GM18907 (cell line): Measurements from ENCODE around the gene CA4.
"Not testable (repeated sequence)": the region's sequence is repeated elsewhere in the genome, so short reads cannot be mapped to it uniquely, and the experiment has no call there.

Experiments used
- ATAC-seq: cut with Tn5 transposase; IDR thresholded peaks from one replicate; pipeline ENCODE4 v1.9.1; 2021; ENCODE audit warnings: mild to moderate bottlenecking, moderate library complexity; ENCODE audit not compliant: unreplicated experiment

Gene CA4

GRCh38 chr17:60149691-60150582 is at the start of gene CA4:
TSS of gene CA4 (plus strand) at chr17:60149973. CDS start at chr17:60150035, 62 bp downstream.
- no peak for ATAC-seq

GRCh38 chr17:60100577-60100976 is 49.2 kb upstream of the CA4 start:
- not testable (repeated sequence) for ATAC-seq

GRCh38 chr17:60102015-60102631 is 47.6 kb upstream of the CA4 start:
- ATAC-seq: not testable (repeated sequence)

- ATAC-seq: no peak
These were observed 47.1 kb upstream of the CA4 start for GRCh38 chr17:60102632-60103096.

GRCh38 chr17:60103957-60104356 is 45.8 kb upstream of the CA4 start:
- ATAC-seq: no peak

GRCh38 chr17:60106340-60107059 is 43.3 kb upstream of the CA4 start:
- no peak for ATAC-seq

GRCh38 chr17:60107526-60108257 is 42.1 kb upstream of the CA4 start:
- ATAC-seq: no peak

- ATAC-seq: not testable (repeated sequence)
These were observed 41.5 kb upstream of the CA4 start for GRCh38 chr17:60108309-60108708.

GRCh38 chr17:60108712-60109111 is 41.1 kb upstream of the CA4 start:
- ATAC-seq: no peak

GRCh38 chr17:60109161-60109560 is 40.6 kb upstream of the CA4 start:
- no peak for ATAC-seq

GRCh38 chr17:60110586-60110985 is 39.2 kb upstream of the CA4 start:
- no peak for ATAC-seq

- ATAC-seq: not testable (repeated sequence)
These were observed 38.1 kb upstream of the CA4 start for GRCh38 chr17:60111661-60112060.

- not testable (repeated sequence) for ATAC-seq
These were observed 34.4 kb upstream of the CA4 start for GRCh38 chr17:60115364-60115763.

- not testable (repeated sequence) for ATAC-seq
These were observed 33.6 kb upstream of the CA4 start for GRCh38 chr17:60116196-60116595.

GRCh38 chr17:60119162-60119561 is 30.6 kb upstream of the CA4 start:
- not testable (repeated sequence) for ATAC-seq

- ATAC-seq: not testable (repeated sequence)
These were observed 29.7 kb upstream of the CA4 start for GRCh38 chr17:60119807-60120748.

- ATAC-seq: no peak
These were observed 22.4 kb upstream of the CA4 start for GRCh38 chr17:60127068-60128064.

GRCh38 chr17:60128171-60128859 is 21.5 kb upstream of the CA4 start:
- ATAC-seq: no peak
